H1 (cell line): ENCODE results near the gene RBMS1. TPM values are rescaled to one million over a fixed set of nuclear protein-coding genes. Genes with fewer than 3 reads are reported as not detected.

ENCODE experiments used
- CTCF ChIA-PET: fragments of 300-600 bp; sonication (Branson Sonifier 250); formaldehyde crosslinking; loops from one replicate; lab custom pipeline; 2021; ENCODE audit not compliant: partially characterized antibody; lab: Charles Lee
- POLR2A ChIA-PET: fragments of 300-600 bp; sonication (Branson Sonifier 250); formaldehyde crosslinking; loops from one replicate; lab custom pipeline; 2021; ENCODE audit warnings: inconsistent platforms; ENCODE audit not compliant: partially characterized antibody; lab: Charles Lee
- DNase-seq, 2 experiments: peaks; one replicate each; pipeline versions ENCODE4 v3.0.0 to v3.0.0-alpha.2; 2010 to 2022; ENCODE audit warnings: low spot score in 2 of 2, low read depth in 1 of 2, mixed read lengths in 1 of 2
- FAIRE-seq: peaks from 2 replicates; lab custom pipeline; 2011; peaks lifted over from hg19 to GRCh38; lab: Jason Lieb, UNC
- H2AFZ ChIP-seq: 2 replicates; pipeline ENCODE4 v1.8.1; 2012; ENCODE audit warnings: low read length, inconsistent platforms
- H2AK5ac ChIP-seq: 2 replicates; pipeline ENCODE4 v1.6.1; 2013; ENCODE audit warnings: low read depth, low read length
- H2BK120ac ChIP-seq: replicated peaks from 2 replicates; pipeline ENCODE3; 2013; ENCODE audit warnings: low read depth, low read length, inconsistent platforms
- H2BK12ac ChIP-seq: 2 replicates; pipeline ENCODE4 v1.6.1; 2013; ENCODE audit warnings: low read depth, low read length
- H2BK15ac ChIP-seq: 2 replicates; pipeline ENCODE4 v1.6.1; 2013; ENCODE audit warnings: low read length
- H2BK20ac ChIP-seq: 2 replicates; pipeline ENCODE4 v1.6.1; 2013; ENCODE audit warnings: low read length
- H2BK5ac ChIP-seq: 2 replicates; pipeline ENCODE4 v1.6.1; 2013; ENCODE audit warnings: low read depth, low read length
- H3K14ac ChIP-seq: 2 replicates; pipeline ENCODE4 v1.6.1; 2013; ENCODE audit warnings: inconsistent platforms; ENCODE audit not compliant: insufficient read length
- H3K18ac ChIP-seq: 2 replicates; pipeline ENCODE4 v1.6.1; 2013; ENCODE audit warnings: low read length; ENCODE audit errors: extremely low read depth
- H3K23ac ChIP-seq: 2 replicates; pipeline ENCODE4 v1.6.1; 2013; ENCODE audit warnings: inconsistent platforms; ENCODE audit not compliant: insufficient read length
- H3K23me2 ChIP-seq: 2 replicates; pipeline ENCODE4 v1.6.1; 2013; ENCODE audit warnings: low read depth, low read length
- H3K27ac ChIP-seq: 2 replicates; pipeline ENCODE4 v1.6.1; 2011; ENCODE audit warnings: low read depth, low read length, inconsistent platforms
- H3K27me3 ChIP-seq, 4 experiments: replicated peaks in 1 of 4; 1 replicate in 1 of 4; 2 replicates in 3 of 4; pipeline versions ENCODE4 v1.6.1 to v1.8.1; 2011 to 2013; ENCODE audit warnings: low read length in 3 of 4, mild to moderate bottlenecking in 3 of 4, inconsistent platforms in 2 of 4, mixed read lengths in 2 of 4, moderate library complexity in 1 of 4; ENCODE audit not compliant: control insufficient read depth in 3 of 4, insufficient read depth in 3 of 4; ENCODE audit errors: extremely low read depth in 1 of 4
- H3K36me3 ChIP-seq, 4 experiments: 2 replicates each; pipeline versions ENCODE4 v1.6.1 to v1.8.1; 2011 to 2013; ENCODE audit warnings: mild to moderate bottlenecking in 4 of 4, low read length in 3 of 4, moderate library complexity in 2 of 4, control low read depth in 1 of 4, inconsistent platforms in 1 of 4; ENCODE audit not compliant: insufficient read depth in 4 of 4, control insufficient read depth in 2 of 4
- H3K4ac ChIP-seq: replicated peaks from 2 replicates; pipeline ENCODE3; 2013; ENCODE audit warnings: low read length, low read depth, mixed read lengths, inconsistent platforms; ENCODE audit not compliant: insufficient read length
- H3K4me1 ChIP-seq, 4 experiments: replicated peaks in 1 of 4; 1 replicate in 1 of 4; 2 replicates in 3 of 4; pipeline versions ENCODE4 v1.6.1 to v1.8.1; 2011 to 2013; ENCODE audit warnings: low read length in 3 of 4, inconsistent platforms in 2 of 4, mixed read lengths in 1 of 4; ENCODE audit not compliant: insufficient read depth in 4 of 4, control insufficient read depth in 3 of 4
- H3K4me2 ChIP-seq, 2 experiments: 2 replicates each; pipeline versions ENCODE4 v1.6.1 to v1.8.1; 2011 to 2013; ENCODE audit warnings: low read depth in 2 of 2, low read length in 2 of 2, control low read depth in 1 of 2, inconsistent platforms in 1 of 2, mild to moderate bottlenecking in 1 of 2; ENCODE audit not compliant: insufficient read depth in 1 of 2
- H3K4me3 ChIP-seq, 4 experiments: fragments of 200-600, 300-600 bp in 1 of 4; sonication (generic), shearing (Covaris generic), sonication (Bioruptor Twin) in 1 of 4; 2 replicates each; pipeline versions ENCODE4 v1.5.1 to v1.8.1; 2011 to 2016; ENCODE audit warnings: low read length in 4 of 4, low read depth in 3 of 4, control low read depth in 2 of 4, inconsistent platforms in 2 of 4, mild to moderate bottlenecking in 2 of 4, mixed read lengths in 1 of 4, moderate library complexity in 1 of 4; ENCODE audit not compliant: insufficient read depth in 2 of 4; ENCODE audit errors: extremely low read depth in 1 of 4
- H3K56ac ChIP-seq: replicated peaks from 2 replicates; pipeline ENCODE3; 2013; ENCODE audit warnings: low read depth, mild to moderate bottlenecking, mixed read lengths, low read length, inconsistent platforms; ENCODE audit not compliant: insufficient read length
- H3K79me1 ChIP-seq: 2 replicates; pipeline ENCODE4 v1.6.1; 2013; ENCODE audit warnings: low read depth, low read length, control low read depth
- H3K79me2 ChIP-seq, 2 experiments: 2 replicates each; pipeline versions ENCODE4 v1.6.1 to v1.8.1; 2012 to 2013; ENCODE audit warnings: low read length in 2 of 2, mild to moderate bottlenecking in 2 of 2, inconsistent platforms in 1 of 2; ENCODE audit not compliant: insufficient read depth in 2 of 2, control insufficient read depth in 1 of 2
- H3K9ac ChIP-seq, 4 experiments: replicated peaks in 1 of 4; 1 replicate in 1 of 4; 2 replicates in 3 of 4; pipeline versions ENCODE4 v1.6.1 to v1.8.1; 2011 to 2013; ENCODE audit warnings: low read depth in 3 of 4, low read length in 3 of 4, control low read depth in 2 of 4, mild to moderate bottlenecking in 2 of 4, moderate library complexity in 2 of 4, inconsistent platforms in 1 of 4; ENCODE audit errors: extremely low read depth in 1 of 4
- H3K9me3 ChIP-seq, 2 experiments: 2 replicates each; pipeline versions ENCODE4 v1.6.1 to v1.8.1; 2012 to 2013; ENCODE audit warnings: mild to moderate bottlenecking in 2 of 2, moderate library complexity in 2 of 2, control low read depth in 1 of 2, inconsistent platforms in 1 of 2, low read depth in 1 of 2, low read length in 1 of 2, mixed read lengths in 1 of 2; ENCODE audit not compliant: insufficient read depth in 2 of 2
- H4K20me1 ChIP-seq, 2 experiments: replicated peaks in 1 of 2; 2 replicates each; pipeline versions ENCODE3 to v1.8.1; 2011 to 2013; ENCODE audit warnings: inconsistent platforms in 2 of 2, low read length in 2 of 2, mild to moderate bottlenecking in 1 of 2; ENCODE audit not compliant: insufficient read depth in 2 of 2, control insufficient read depth in 1 of 2
- H4K5ac ChIP-seq: 2 replicates; pipeline ENCODE4 v1.6.1; 2013; ENCODE audit warnings: low read length, low read depth, mixed read lengths, inconsistent platforms; ENCODE audit not compliant: insufficient read length
- H4K8ac ChIP-seq: 2 replicates; pipeline ENCODE4 v1.8.0; 2013; ENCODE audit warnings: mild to moderate bottlenecking, moderate library complexity, low read length, inconsistent platforms; ENCODE audit not compliant: insufficient read depth; ENCODE audit errors: extremely low read depth
- H4K91ac ChIP-seq: replicated peaks from 2 replicates; pipeline ENCODE3; 2013; ENCODE audit warnings: low read length, mixed read lengths, inconsistent platforms; ENCODE audit not compliant: insufficient read length
- CHD2 ChIP-seq: IDR thresholded peaks from 2 replicates; pipeline ENCODE4 v1.6.1; 2012; ENCODE audit warnings: low read length, improper control_type of control experiment
- POLR2A ChIP-seq, 2 experiments: IDR thresholded peaks; 1 replicate in 1 of 2; 2 replicates in 1 of 2; pipeline ENCODE4 v1.6.1; 2011; ENCODE audit warnings: low read depth in 2 of 2, low read length in 2 of 2, mild to moderate bottlenecking in 2 of 2; ENCODE audit errors: control extremely low read depth in 1 of 2
- RAD21 ChIP-seq, 2 experiments: IDR thresholded peaks in 1 of 2; conservative IDR thresholded peaks in 1 of 2; 2 replicates each; pipeline ENCODE4 v1.6.1; 2011; ENCODE audit warnings: low read depth in 2 of 2, low read length in 2 of 2, improper control_type of control experiment in 1 of 2, inconsistent platforms in 1 of 2, mild to moderate bottlenecking in 1 of 2, moderate library complexity in 1 of 2
- SIRT6 ChIP-seq: IDR thresholded peaks from one replicate; pipeline ENCODE4 v1.7.1; 2012; ENCODE audit warnings: low read length, inconsistent platforms
- WGBS, 2 experiments: shearing (Covaris generic) in 1 of 2; methylation state at CpG; one replicate each; pipeline versions ENCODE4 v1.1.6 to v1.1.7; 2013 to 2015; ENCODE audit warnings: low lambda C conversion rate in 2 of 2, mixed read lengths in 2 of 2, inconsistent platforms in 1 of 2, low coverage in 1 of 2, missing lambda C conversion rate in 1 of 2; ENCODE audit not compliant: insufficient replicate concordance in 2 of 2, insufficient coverage in 1 of 2, insufficient read length in 1 of 2; ENCODE audit errors: extremely low coverage in 1 of 2, missing lambda C conversion rate in 1 of 2; 5-methylcytosine and 5-hydroxymethylcytosine counted together
- polyA plus RNA-seq, 7 experiments: library from polyadenylated mRNA; depleted of rRNA in 3 of 7; stranded (reverse) in 5 of 7; unstranded in 2 of 7; fragments of >200 nt in 5 of 7; fragments of 200-250 nt in 2 of 7; gene quantifications; 1 replicate in 5 of 7; 2 replicates in 1 of 7; 4 replicates in 1 of 7; pipeline versions ENCODE4 v1.2.1 to v1.2.3, GENCODE V29; 2011 to 2013; ENCODE audit warnings: missing spikeins in 2 of 7, mixed read lengths in 2 of 7
- total RNA-seq: library from RNA; stranded (reverse); fragmentation: NEBNext Ultra II Directional; extraction: Animal tissue kit (Norgen Biotek cat#: 25700); gene quantifications from 2 replicates; pipeline ENCODE4 v1.2.1, GENCODE V29; 2021

The RBMS1 gene
- total and polyA plus RNA-seq, 2 of the 8 experiments (the other 6 are each of a cell fraction or from before 2014, with no cell fraction given), result 53.7 to 60.0 TPM

DNA sequence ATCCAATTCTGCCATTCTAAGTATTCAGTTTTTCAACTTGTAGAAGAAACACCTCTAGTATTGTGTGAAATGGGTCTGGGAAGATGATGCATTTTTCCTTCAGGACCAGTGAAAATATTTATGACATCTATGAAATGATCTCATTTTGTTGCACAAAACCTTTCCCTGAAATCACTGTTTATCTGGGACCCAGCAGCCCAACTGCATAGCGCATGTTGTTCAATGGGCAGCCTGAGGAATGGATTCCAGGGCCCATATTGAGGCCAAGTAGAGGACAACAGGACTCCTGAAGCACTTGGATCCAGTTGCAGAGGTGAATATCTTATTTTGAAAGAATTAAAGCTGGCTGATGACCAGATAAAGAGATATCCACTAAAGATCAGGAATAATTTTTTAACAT is 7.3 kb downstream of the RBMS1 start:
- CTCF ChIA-PET, result interaction anchor here (0.6 to 2.1 kb wide), 4 partner anchors 8 to 377 kb away, joined by 3 to 8 read pairs (median 5); no protein-coding TSS in a partner anchor
- Histone ChIP-seq H3K4me1 (peaks cover 0 to 6% (median 4%) of the 10 kb centered on the region in 4 experiments; a peak in 4 of 7 replicates), H4K8ac (no peak overlapping the region), H2AK5ac (no peak overlapping the region), H3K9ac (no peak overlapping the region), H4K5ac (no peak overlapping the region), H3K4ac (no peak overlapping the region), H2BK120ac (no peak overlapping the region), H3K79me2 (peaks cover 7 to 93% of the 10 kb centered on the region in 2 experiments; a peak in 3 of 4 replicates), H3K23ac (no peak overlapping the region), H3K4me2 (no peak overlapping the region), H3K18ac (no peak overlapping the region), H2BK12ac (no peak overlapping the region), H3K27me3 (no peaks in the 10 kb centered on the region), H3K36me3 (no peaks in the 10 kb centered on the region), H4K91ac (no peak overlapping the region), H3K56ac (no peak overlapping the region), H3K79me1 (peaks cover 2% of the 10 kb centered on the region; the same call in 1 of the 2 replicates)
- DNase-seq (no peak), FAIRE-seq (no peak)
- 100% methylated on average over 1 of the region's 1 CpG; no CpG with 5 or more reads in 1 of the 2 experiments for WGBS, 2 experiments
- TF ChIP-seq RAD21 (IDR thresholded peaks at IDR 0.05 in 1 of 2, conservative IDR thresholded peaks at IDR 0.05 in 1 of 2; ENCODE audit: low read depth in 2 of 2, low read length in 2 of 2) (no peak), SIRT6 (no peak), POLR2A (IDR thresholded peaks at IDR 0.05; ENCODE audit: control extremely low read depth in 1 of 2, low read depth in 2 of 2, low read length in 2 of 2) (no peak), CHD2 (no peak)
- TF ChIP-seq, all 59 proteins: peak for 0
- no peak overlapping the region for H3K27ac ChIP-seq
- no peak overlapping the region for H3K4me3 ChIP-seq
- no peak overlapping the region for H2BK5ac ChIP-seq
- no peak overlapping the region for H2AFZ ChIP-seq
- no peak overlapping the region for H2BK20ac ChIP-seq
- no peaks in the 10 kb centered on the region for H3K9me3 ChIP-seq
- H3K14ac ChIP-seq, result no peak overlapping the region
- POLR2A ChIA-PET, result interaction anchor here (1.6 kb wide), 1 partner anchor 82 kb away, joined by 4 read pairs; no protein-coding TSS in a partner anchor
- no peak overlapping the region for H2BK15ac ChIP-seq
- H4K20me1 ChIP-seq, result peaks cover 0 to 2% of the 10 kb centered on the region in 2 experiments
- no peaks in the 10 kb centered on the region for H3K23me2 ChIP-seq
